Suprapubic skin (tissue), 4 donors: Measurements from ENCODE around the gene GRIK4.

Source experiments
- EP300 ChIP-seq: sonication (generic); formaldehyde crosslinking; IDR thresholded peaks from one replicate; pipeline ENCODE4 v1.6.1; 2017; ENCODE audit warnings: antibody characterized with exemption
- POLR2A ChIP-seq, 2 donors: fragments of 450-650 bp; IDR thresholded peaks; one replicate each; pipeline ENCODE4 v1.6.1; 2017; ENCODE audit warnings: antibody characterized with exemption in 2 of 2, mild to moderate bottlenecking in 2 of 2, moderate library complexity in 2 of 2
- POLR2AphosphoS5 ChIP-seq, 3 donors: sonication (generic); formaldehyde crosslinking; IDR thresholded peaks; one replicate each; pipeline ENCODE4 v1.6.1; 2017; ENCODE audit warnings: antibody characterized with exemption in 3 of 3
- TF ChIP-seq, protein P1 (sequence below), 2 donors: fragments of 200-600 bp in 1 of 2; fragments of 450-650 bp in 1 of 2; sonication (generic) in 1 of 2; IDR thresholded peaks; one replicate each; pipeline ENCODE4 v1.5.1; 2016 to 2019; ENCODE audit warnings: antibody characterized with exemption in 2 of 2, mild to moderate bottlenecking in 1 of 2, moderate library complexity in 1 of 2

DNA sequence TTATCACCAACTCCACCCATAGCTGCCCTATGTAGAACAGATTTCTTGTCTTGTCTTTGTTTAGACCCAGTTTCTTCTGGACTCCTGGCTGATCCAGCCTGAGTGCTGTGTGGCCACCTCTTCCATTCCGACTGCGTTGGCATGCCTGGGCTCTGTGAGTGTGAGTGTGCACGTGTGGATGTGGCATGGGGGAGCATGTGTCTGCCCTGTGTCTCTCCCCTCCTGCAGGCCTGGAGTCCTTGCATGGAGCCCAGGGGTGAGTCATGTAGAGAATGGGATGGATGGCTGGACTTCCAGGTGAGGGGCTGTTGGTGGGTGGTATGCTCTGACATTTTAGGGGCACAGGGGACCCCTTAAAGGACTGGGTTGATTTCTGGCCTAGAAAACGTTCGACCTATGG, 194.7 kb downstream of the GRIK4 start:
- TF ChIP-seq, protein P1, sequence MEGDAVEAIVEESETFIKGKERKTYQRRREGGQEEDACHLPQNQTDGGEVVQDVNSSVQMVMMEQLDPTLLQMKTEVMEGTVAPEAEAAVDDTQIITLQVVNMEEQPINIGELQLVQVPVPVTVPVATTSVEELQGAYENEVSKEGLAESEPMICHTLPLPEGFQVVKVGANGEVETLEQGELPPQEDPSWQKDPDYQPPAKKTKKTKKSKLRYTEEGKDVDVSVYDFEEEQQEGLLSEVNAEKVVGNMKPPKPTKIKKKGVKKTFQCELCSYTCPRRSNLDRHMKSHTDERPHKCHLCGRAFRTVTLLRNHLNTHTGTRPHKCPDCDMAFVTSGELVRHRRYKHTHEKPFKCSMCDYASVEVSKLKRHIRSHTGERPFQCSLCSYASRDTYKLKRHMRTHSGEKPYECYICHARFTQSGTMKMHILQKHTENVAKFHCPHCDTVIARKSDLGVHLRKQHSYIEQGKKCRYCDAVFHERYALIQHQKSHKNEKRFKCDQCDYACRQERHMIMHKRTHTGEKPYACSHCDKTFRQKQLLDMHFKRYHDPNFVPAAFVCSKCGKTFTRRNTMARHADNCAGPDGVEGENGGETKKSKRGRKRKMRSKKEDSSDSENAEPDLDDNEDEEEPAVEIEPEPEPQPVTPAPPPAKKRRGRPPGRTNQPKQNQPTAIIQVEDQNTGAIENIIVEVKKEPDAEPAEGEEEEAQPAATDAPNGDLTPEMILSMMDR (IDR thresholded peaks at IDR 0.05): no peak
- TF ChIP-seq EP300 (no peak), POLR2A (IDR thresholded peaks at IDR 0.05) (no peak), POLR2AphosphoS5 (IDR thresholded peaks at IDR 0.05) (no peak)
